Smooth muscle cell (in vitro differentiated cells): Measurements from ENCODE around the gene GIPC3. TPM values are rescaled to one million over a fixed set of nuclear protein-coding genes. Genes with fewer than 3 reads are reported as not detected.

Source experiments
- DNase-seq: peaks from one replicate; lab custom pipeline; 2025; ENCODE audit not compliant: unreplicated experiment; lab: John Stamatoyannopoulos, UW
- H2AFZ ChIP-seq: fragments of 200-600 bp; sonication (generic); 2 replicates; pipeline ENCODE4 v1.6.0; 2016; ENCODE audit warnings: antibody characterized with exemption, low read depth, mild to moderate bottlenecking
- H3F3A ChIP-seq: fragments of 200-600 bp; sonication (generic); 2 replicates; pipeline ENCODE4 v1.6.0; 2017; ENCODE audit warnings: antibody characterized with exemption, low read depth
- H3K27ac ChIP-seq: fragments of 200-600 bp; sonication (generic); 2 replicates; pipeline ENCODE4 v1.5.1; 2016; ENCODE audit warnings: low read depth, mild to moderate bottlenecking
- H3K27me3 ChIP-seq: fragments of 200-600 bp; sonication (generic); 2 replicates; pipeline ENCODE4 v1.6.1; 2016; ENCODE audit warnings: low read depth, mild to moderate bottlenecking
- H3K36me3 ChIP-seq: fragments of 200-600 bp; sonication (generic); 2 replicates; pipeline ENCODE4 v1.5.1; 2016; ENCODE audit warnings: low read depth
- H3K4me1 ChIP-seq: fragments of 200-600 bp; sonication (generic); 2 replicates; pipeline ENCODE4 v1.5.1; 2016; ENCODE audit warnings: low read depth
- H3K4me2 ChIP-seq: fragments of 200-600 bp; sonication (generic); 2 replicates; pipeline ENCODE4 v1.6.0; 2016; ENCODE audit warnings: mild to moderate bottlenecking
- H3K4me3 ChIP-seq: fragments of 200-600 bp; sonication (generic); 2 replicates; pipeline ENCODE4 v1.5.1; 2016; ENCODE audit warnings: mild to moderate bottlenecking
- H3K79me2 ChIP-seq: fragments of 200-600 bp; sonication (generic); 2 replicates; pipeline ENCODE4 v1.6.0; 2016; ENCODE audit warnings: low read depth, mild to moderate bottlenecking
- H3K9ac ChIP-seq: fragments of 200-600 bp; sonication (generic); 2 replicates; pipeline ENCODE4 v1.6.0; 2016; ENCODE audit warnings: low read depth
- H3K9me3 ChIP-seq: fragments of 200-600 bp; sonication (generic); replicated peaks from 2 replicates; pipeline ENCODE4 v1.5.1; 2016; ENCODE audit warnings: low read depth
- H4K20me1 ChIP-seq: fragments of 200-600 bp; sonication (generic); 2 replicates; pipeline ENCODE4 v1.6.0; 2016; ENCODE audit warnings: low read depth
- CTCF ChIP-seq: fragments of 200-600 bp; sonication (generic); IDR thresholded peaks from 2 replicates; pipeline ENCODE4 v1.5.1; 2017; ENCODE audit warnings: borderline replicate concordance, mild to moderate bottlenecking, antibody characterized with exemption; ENCODE audit not compliant: insufficient read depth, poor library complexity, severe bottlenecking
- WGBS: methylation state at CpG from one replicate; pipeline ENCODE4 v1.1.7; 2016; ENCODE audit warnings: low lambda C conversion rate; 5-methylcytosine and 5-hydroxymethylcytosine counted together
- polyA plus RNA-seq: library from polyadenylated mRNA; unstranded; fragments of >200 nt; fragmentation: Nextera tagmentation; extraction: Ambion mirVana; gene quantifications from 2 replicates; pipeline ENCODE4 v1.2.1, GENCODE V29; 2016
- total RNA-seq: library from RNA; depleted of rRNA; stranded (reverse); fragments of >200 nt; gene quantifications from 2 replicates; pipeline ENCODE4 v1.2.3, GENCODE V29; 2014

The GIPC3 gene
- total and polyA plus RNA-seq, 2 experiments from 2014 or later, result 0.13 to 0.96 TPM

- WGBS, result 93% methylated on average over 41 of the region's 41 CpGs
- TF ChIP-seq CTCF, result no peak
Observed at GRCh38 chr19:3610745-3611717, 25.8 kb downstream of the GIPC3 start.

DNA sequence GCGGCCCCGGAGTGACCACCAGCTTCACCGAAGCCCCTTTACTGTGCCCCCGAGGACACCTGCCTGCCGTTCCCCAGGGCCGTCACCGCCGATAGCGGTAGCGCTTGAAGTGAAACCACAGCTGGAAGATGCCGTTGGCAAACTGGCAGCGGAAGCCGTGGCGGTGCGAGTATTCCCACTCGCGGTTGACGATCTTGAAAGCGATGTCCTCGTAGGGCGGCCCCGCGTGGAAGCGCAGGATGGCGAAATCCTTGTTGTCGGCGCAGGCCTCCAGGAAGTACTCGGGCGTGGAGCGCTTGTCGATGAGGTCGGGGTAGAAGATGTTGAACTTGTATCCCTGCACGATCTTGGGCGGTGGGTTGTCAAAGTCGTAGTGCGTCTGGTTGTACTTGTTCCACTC is 26.6 kb downstream of the GIPC3 start:
- Histone ChIP-seq H3K79me2 (no peaks in the 10 kb centered on the region), H2AFZ (no peak overlapping the region), H3K4me2 (no peak overlapping the region), H3K27me3 (no peaks in the 10 kb centered on the region), H3K36me3 (no peaks in the 10 kb centered on the region), H3K9ac (no peak overlapping the region), H3K4me1 (peaks cover 8% of the 10 kb centered on the region), H4K20me1 (no peaks in the 10 kb centered on the region), H3K27ac (no peak overlapping the region), H3K4me3 (no peak overlapping the region), H3F3A (no peaks in the 10 kb centered on the region), H3K9me3 (no peaks in the 10 kb centered on the region)
- TF ChIP-seq CTCF, result no peak
- no peak for DNase-seq
- WGBS, result 97% methylated on average over 35 of the region's 36 CpGs

More at GRCh38 chr19:3610745-3611717, 25.8 kb downstream of the GIPC3 start:
- H3K27ac ChIP-seq, result no peak overlapping the region
- H3K9ac ChIP-seq, result no peak overlapping the region
- no peaks in the 10 kb centered on the region for H4K20me1 ChIP-seq
- H3K27me3 ChIP-seq, result no peaks in the 10 kb centered on the region
- H3F3A ChIP-seq, result no peaks in the 10 kb centered on the region
- H3K9me3 ChIP-seq, result no peaks in the 10 kb centered on the region
- peaks cover 8% of the 10 kb centered on the region for H3K4me1 ChIP-seq
- no peak overlapping the region for H3K4me3 ChIP-seq
- no peaks in the 10 kb centered on the region for H3K79me2 ChIP-seq
- H2AFZ ChIP-seq, result no peak overlapping the region
- no peak for DNase-seq
- no peak overlapping the region for H3K4me2 ChIP-seq
- H3K36me3 ChIP-seq, result no peaks in the 10 kb centered on the region

DNA sequence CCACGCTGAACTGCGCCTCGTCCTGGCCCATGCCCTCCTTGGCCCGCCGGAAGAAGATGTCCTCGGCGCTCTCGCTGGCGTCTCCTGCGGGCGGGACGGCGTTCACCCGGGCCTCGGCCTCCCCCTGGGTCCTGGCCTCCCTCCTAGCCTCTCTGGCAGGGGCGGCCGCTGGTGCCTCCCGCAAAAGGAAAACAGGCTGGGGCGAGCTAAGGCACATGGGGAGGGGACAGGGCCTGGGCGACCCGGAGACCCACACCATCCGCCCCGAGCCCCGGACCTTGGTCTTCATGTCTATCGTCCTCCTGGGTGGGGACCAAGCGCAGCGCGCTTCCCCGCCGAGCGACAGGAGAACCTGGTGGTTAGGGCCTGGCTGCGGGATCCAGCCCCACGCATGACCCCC is 27.1 kb downstream of the GIPC3 start:
- TF ChIP-seq CTCF, result no peak
- Histone ChIP-seq H3K9me3 (no peaks in the 10 kb centered on the region), H4K20me1 (no peaks in the 10 kb centered on the region), H3F3A (no peaks in the 10 kb centered on the region), H3K36me3 (no peaks in the 10 kb centered on the region), H3K27me3 (no peaks in the 10 kb centered on the region), H3K4me1 (peaks cover 7% of the 10 kb centered on the region), H3K4me3 (no peak overlapping the region), H2AFZ (no peak overlapping the region), H3K4me2 (no peak overlapping the region), H3K9ac (no peak overlapping the region), H3K79me2 (no peaks in the 10 kb centered on the region), H3K27ac (no peak overlapping the region)
- 96% methylated on average over 33 of the region's 33 CpGs for WGBS
- DNase-seq, result no peak
